ENCODE results near the gene ZBTB42. TPM values are rescaled to one million over a fixed set of nuclear protein-coding genes. Genes with fewer than 3 reads are reported as not detected.

ZBTB42 gene
- total RNA-seq, 4 donors from 2014 or later = 5.9 to 24.3 (median 11.7) TPM

GRCh38 chr14:104841730-104842129 lies 40.8 kb downstream of the ZBTB42 start:
- peaks cover 66% of the 10 kb centered on the region for H3K27me3 ChIP-seq
- no peaks in the 10 kb centered on the region for H3K36me3 ChIP-seq
- DNase-seq = no peak
- no peak overlapping the region for H3K4me3 ChIP-seq
- H3K27ac ChIP-seq = no peak overlapping the region
- no peak for TF ChIP-seq CTCF (IDR thresholded peaks at IDR 0.05)
- TF ChIP-seq POLR2AphosphoS5 (IDR thresholded peaks at IDR 0.05) = no peak
- no peak for TF ChIP-seq EP300 (IDR thresholded peaks at IDR 0.05; ENCODE audit: low read depth)
- no peak for TF ChIP-seq POLR2A (IDR thresholded peaks at IDR 0.05)
- intact Hi-C loops (cut with DNase I; ENCODE audit: low total_unique reads) (no loop called here), in situ Hi-C loops (cut with MboI; ENCODE audit: low pct_ligation_motif_present in 1 of 4, low pct_unique_long_range_greater_than_20kb in 1 of 4, low sequenced_read_pairs in 3 of 4) (no loop called here)
- H3K9me3 ChIP-seq = no peaks in the 10 kb centered on the region
- 75 to 83% methylated on average over 1 of the region's 1 CpG for WGBS, 2 donors (ENCODE audit: low coverage in 1 of 2)
- H3K4me1 ChIP-seq = peaks cover 0 to 17% (median 16%) of the 10 kb centered on the region in 4 donors

- Histone ChIP-seq H3K9me3 (no peaks in the 10 kb centered on the region), H3K4me3 (peak overlapping the region in 1 of 4 donors; percentile 43), H3K27ac (no peak overlapping the region), H3K36me3 (no peaks in the 10 kb centered on the region), H3K4me1 (peaks cover 0 to 17% (median 16%) of the 10 kb centered on the region in 4 donors), H3K27me3 (peaks cover 79% of the 10 kb centered on the region)
- in situ Hi-C loops (cut with MboI; ENCODE audit: low pct_ligation_motif_present in 1 of 4, low pct_unique_long_range_greater_than_20kb in 1 of 4, low sequenced_read_pairs in 3 of 4) (no loop called here), intact Hi-C loops (cut with DNase I; ENCODE audit: low total_unique reads) (no loop called here)
- TF ChIP-seq POLR2AphosphoS5 (IDR thresholded peaks at IDR 0.05) = no peak
- no peak for TF ChIP-seq EP300 (IDR thresholded peaks at IDR 0.05; ENCODE audit: low read depth)
- no peak for TF ChIP-seq POLR2A (IDR thresholded peaks at IDR 0.05)
- WGBS, 2 donors (ENCODE audit: low coverage in 1 of 2) = 49 to 71% methylated on average over 1 to 11 of the region's 13 CpGs
- DNase-seq = no peak
Observed at GRCh38 chr14:104843006-104843405, 42.1 kb downstream of the ZBTB42 start.

GRCh38 chr14:104843442-104844305 lies 42.8 kb downstream of the ZBTB42 start:
- Histone ChIP-seq H3K4me1 (peaks cover 0 to 17% (median 16%) of the 10 kb centered on the region in 4 donors), H3K27me3 (peaks cover 81% of the 10 kb centered on the region), H3K36me3 (no peaks in the 10 kb centered on the region), H3K27ac (no peak overlapping the region), H3K9me3 (no peaks in the 10 kb centered on the region), H3K4me3 (peak overlapping the region in 3 of 4 donors; percentile 3 to 43 (median 15))
- in situ Hi-C loops (cut with MboI; ENCODE audit: low pct_ligation_motif_present in 1 of 4, low pct_unique_long_range_greater_than_20kb in 1 of 4, low sequenced_read_pairs in 3 of 4) = no loop called here
- TF ChIP-seq POLR2AphosphoS5 (IDR thresholded peaks at IDR 0.05) (no peak), EP300 (IDR thresholded peaks at IDR 0.05; ENCODE audit: low read depth) (no peak), CTCF (IDR thresholded peaks at IDR 0.05) (no peak)
- WGBS, 2 donors (ENCODE audit: low coverage in 1 of 2) = 2% methylated on average over 39 of the region's 69 CpGs; no CpG with 5 or more reads in 1 of the 2 donors
- intact Hi-C loops (cut with DNase I; ENCODE audit: low total_unique reads) = no loop called here
- DNase-seq = no peak

- 18% methylated on average over 26 of the region's 27 CpGs; no CpG with 5 or more reads in 1 of the 2 donors for WGBS, 2 donors (ENCODE audit: low coverage in 1 of 2)
- Histone ChIP-seq H3K4me1 (peaks cover 0 to 17% (median 16%) of the 10 kb centered on the region in 4 donors), H3K27ac (no peak overlapping the region), H3K4me3 (peak overlapping the region in 2 of 4 donors; percentile 15 to 43), H3K36me3 (no peaks in the 10 kb centered on the region), H3K27me3 (peaks cover 86% of the 10 kb centered on the region), H3K9me3 (no peaks in the 10 kb centered on the region)
- DNase-seq = no peak
- in situ Hi-C loops (cut with MboI; ENCODE audit: low pct_ligation_motif_present in 1 of 4, low pct_unique_long_range_greater_than_20kb in 1 of 4, low sequenced_read_pairs in 3 of 4) = no loop called here
- TF ChIP-seq CTCF (IDR thresholded peaks at IDR 0.05) = no peak
- intact Hi-C loops (cut with DNase I; ENCODE audit: low total_unique reads) = no loop called here
Observed at GRCh38 chr14:104844306-104845032, 43.6 kb downstream of the ZBTB42 start.

Measured in transverse colon (tissue), 4 donors.